Large intestine (tissue), 3 donors: Measurements from ENCODE around the gene ACAD11. TPM values are rescaled to one million over a fixed set of nuclear protein-coding genes. Genes with fewer than 3 reads are reported as not detected.

ENCODE experiments used
- DNase-seq, 2 donors: peaks; one replicate each; pipeline versions ENCODE4 v3.0.0 to v3.0.0-alpha.2; 2013
- H3K27ac ChIP-seq: one replicate; pipeline ENCODE4 v1.5.1; 2013; ENCODE audit warnings: low read length
- H3K27me3 ChIP-seq: 2 replicates; pipeline ENCODE4 v1.6.1; 2013; ENCODE audit warnings: low read length; ENCODE audit not compliant: control insufficient read depth, insufficient read depth
- H3K36me3 ChIP-seq: 2 replicates; pipeline ENCODE4 v1.6.1; 2013; ENCODE audit warnings: low read length; ENCODE audit not compliant: control insufficient read depth, insufficient read depth
- H3K4me1 ChIP-seq: one replicate; pipeline ENCODE4 v1.6.1; 2013; ENCODE audit warnings: low read length; ENCODE audit not compliant: control insufficient read depth, insufficient read depth
- H3K4me3 ChIP-seq: one replicate; pipeline ENCODE4 v1.5.1; 2013; ENCODE audit warnings: low read length
- H3K9me3 ChIP-seq: one replicate; pipeline ENCODE4 v1.6.1; 2013; ENCODE audit warnings: mild to moderate bottlenecking, low read depth, low read length, moderate library complexity; ENCODE audit not compliant: control insufficient read depth
- WGBS: methylation state at CpG from one replicate; pipeline ENCODE4 v1.1.5; 2013; ENCODE audit warnings: low lambda C conversion rate; ENCODE audit not compliant: insufficient coverage; 5-methylcytosine and 5-hydroxymethylcytosine counted together
- polyA plus RNA-seq: library from polyadenylated mRNA; unstranded; fragments of 120-200 nt; gene quantifications from one replicate; pipeline ENCODE4 v1.2.1, GENCODE V29; 2013

ACAD11 gene
- polyA plus RNA-seq, 1 donor, result 48.1 TPM

DNA sequence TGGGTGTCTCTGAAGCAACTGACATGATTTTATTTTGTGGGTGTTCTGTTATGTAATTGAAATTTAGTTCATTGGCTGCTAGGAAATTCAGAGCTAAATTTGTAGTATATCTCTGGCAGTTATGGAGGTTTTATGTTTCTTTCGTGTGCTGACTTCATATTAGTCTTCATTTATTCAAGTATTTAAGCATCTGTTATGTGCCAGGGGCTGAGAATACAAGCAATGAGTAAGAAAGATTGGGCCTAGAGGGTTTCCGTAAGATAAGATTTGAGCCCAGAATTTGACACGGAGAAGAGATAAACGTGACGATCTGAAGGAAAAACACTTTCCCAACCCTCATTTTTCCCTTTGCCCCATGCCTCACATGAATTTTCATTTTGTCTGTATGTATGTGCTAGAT lies 137.7 kb downstream of the ACAD11 start:
- Histone ChIP-seq H3K4me1 (no peaks in the 10 kb centered on the region), H3K4me3 (no peak overlapping the region), H3K36me3 (peaks cover 73% of the 10 kb centered on the region), H3K27me3 (no peaks in the 10 kb centered on the region), H3K9me3 (no peaks in the 10 kb centered on the region), H3K27ac (no peak overlapping the region)
- DNase-seq, result no peak
- WGBS, result 100% methylated on average over 1 of the region's 5 CpGs

- no peak overlapping the region for H3K27ac ChIP-seq
- WGBS, result no CpG with 5 or more reads among the region's 5 CpGs
- no peak overlapping the region for H3K4me3 ChIP-seq
These were observed 139.7 kb downstream of the ACAD11 start for GRCh38 chr3:132519914-132520313.

DNA sequence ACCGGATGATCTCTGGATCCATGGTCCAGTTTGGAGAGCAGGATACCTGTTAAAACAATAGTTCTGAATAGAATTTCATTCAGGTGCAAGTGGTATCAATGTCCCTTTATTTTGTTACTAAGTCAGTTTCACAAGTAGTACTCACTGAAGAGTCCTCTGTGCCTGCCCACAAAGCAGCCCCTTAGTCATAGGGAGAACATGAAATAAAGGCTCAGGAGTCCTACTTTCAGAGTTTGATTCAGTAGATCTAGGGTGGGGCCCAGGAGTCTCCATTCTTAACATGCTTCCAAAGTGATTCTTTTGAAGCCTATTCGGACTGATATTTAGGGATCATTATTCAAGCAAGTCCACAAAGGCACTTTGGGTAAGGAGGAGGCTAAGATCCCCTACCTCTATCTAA lies 142.3 kb downstream of the ACAD11 start:
- Histone ChIP-seq H3K4me3 (no peak overlapping the region), H3K9me3 (no peaks in the 10 kb centered on the region), H3K36me3 (peaks cover 69% of the 10 kb centered on the region), H3K4me1 (no peaks in the 10 kb centered on the region), H3K27ac (no peak overlapping the region), H3K27me3 (no peaks in the 10 kb centered on the region)
- no peak for DNase-seq
- 100% methylated on average over 1 of the region's 2 CpGs for WGBS

More at GRCh38 chr3:132519914-132520313, 139.7 kb downstream of the ACAD11 start:
- Histone ChIP-seq H3K9me3 (no peaks in the 10 kb centered on the region), H3K4me1 (no peaks in the 10 kb centered on the region), H3K36me3 (peaks cover 71% of the 10 kb centered on the region), H3K27me3 (no peaks in the 10 kb centered on the region)
- no peak for DNase-seq

- H3K27ac ChIP-seq, result no peak overlapping the region
- peaks cover 68% of the 10 kb centered on the region for H3K36me3 ChIP-seq
- H3K4me3 ChIP-seq, result no peak overlapping the region
- H3K9me3 ChIP-seq, result no peaks in the 10 kb centered on the region
- peaks cover 4% of the 10 kb centered on the region for H3K4me1 ChIP-seq
- WGBS, result 100% methylated on average over 3 of the region's 5 CpGs
- H3K27me3 ChIP-seq, result no peaks in the 10 kb centered on the region
- DNase-seq, result no peak
These were observed 146.6 kb downstream of the ACAD11 start for GRCh38 chr3:132513057-132513456.

DNA sequence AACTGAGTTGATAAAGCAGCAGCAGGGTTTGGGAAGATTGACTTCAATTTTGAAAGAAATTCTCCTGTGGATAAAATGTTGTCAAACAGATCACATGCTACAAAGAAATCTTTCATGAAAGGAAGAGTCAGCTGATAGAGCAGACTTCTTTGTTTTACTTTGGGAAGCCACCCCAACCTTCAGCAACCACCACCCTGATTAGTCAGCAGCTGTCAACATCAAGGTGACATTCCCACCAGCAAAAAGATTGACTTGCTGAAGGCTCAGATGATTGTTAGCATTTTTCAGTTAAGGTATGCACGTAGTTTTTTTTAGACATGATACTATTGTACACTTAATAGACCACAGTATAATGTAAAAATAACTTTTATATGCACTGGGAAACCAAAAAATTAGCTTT lies 150.1 kb downstream of the ACAD11 start:
- Histone ChIP-seq H3K27me3 (no peaks in the 10 kb centered on the region), H3K4me3 (no peak overlapping the region), H3K9me3 (no peaks in the 10 kb centered on the region), H3K36me3 (peaks cover 59% of the 10 kb centered on the region), H3K27ac (no peak overlapping the region), H3K4me1 (peaks cover 7% of the 10 kb centered on the region)
- no peak for DNase-seq
- no CpG with 5 or more reads among the region's 1 CpG for WGBS

DNA sequence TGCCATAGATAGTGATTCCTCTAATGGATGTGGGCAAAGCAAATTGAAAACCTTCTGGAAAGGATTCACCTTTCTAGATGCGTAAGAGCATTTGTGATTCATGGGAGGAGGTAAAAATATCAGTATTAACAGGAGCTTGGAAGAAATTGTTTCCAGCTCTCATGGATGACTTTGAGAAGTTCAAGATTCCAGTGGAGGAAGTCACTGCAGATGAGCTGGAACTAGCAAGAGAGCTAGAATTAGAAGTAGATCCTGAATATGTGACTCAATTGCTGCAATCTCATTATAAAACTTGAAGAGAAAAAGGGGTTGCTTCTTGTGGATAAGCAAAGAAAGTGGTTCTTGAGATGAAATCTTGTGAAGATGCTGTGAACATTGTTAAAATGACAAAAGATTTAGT lies 150.5 kb downstream of the ACAD11 start:
- Histone ChIP-seq H3K4me3 (no peak overlapping the region), H3K9me3 (no peaks in the 10 kb centered on the region), H3K36me3 (peaks cover 60% of the 10 kb centered on the region), H3K27me3 (no peaks in the 10 kb centered on the region), H3K4me1 (peaks cover 7% of the 10 kb centered on the region), H3K27ac (no peak overlapping the region)
- no peak for DNase-seq
- 100% methylated on average over 1 of the region's 1 CpG for WGBS

Other genes with a start within 250 kb of the ACAD11 start
- 43.4 TPM for gene DNAJC13, start 242.3 kb downstream of the ACAD11 start, polyA plus RNA-seq
- 4.4 TPM for gene ACKR4, start 62.5 kb downstream of the ACAD11 start, polyA plus RNA-seq
- gene UBA5, start 520 bp upstream of the ACAD11 start, polyA plus RNA-seq, result 65.6 TPM
- gene NPHP3, start 62.6 kb upstream of the ACAD11 start, polyA plus RNA-seq, result 34.1 TPM